DMS114 treated with DMSO at 0.1 percent for 48 hours (cell line): ENCODE results near the gene COL1A1.

Experiments
- DNase-seq: peaks from one replicate; lab custom pipeline; 2025; ENCODE audit not compliant: unreplicated experiment; lab: John Stamatoyannopoulos, UW

The COL1A1 gene

DNA sequence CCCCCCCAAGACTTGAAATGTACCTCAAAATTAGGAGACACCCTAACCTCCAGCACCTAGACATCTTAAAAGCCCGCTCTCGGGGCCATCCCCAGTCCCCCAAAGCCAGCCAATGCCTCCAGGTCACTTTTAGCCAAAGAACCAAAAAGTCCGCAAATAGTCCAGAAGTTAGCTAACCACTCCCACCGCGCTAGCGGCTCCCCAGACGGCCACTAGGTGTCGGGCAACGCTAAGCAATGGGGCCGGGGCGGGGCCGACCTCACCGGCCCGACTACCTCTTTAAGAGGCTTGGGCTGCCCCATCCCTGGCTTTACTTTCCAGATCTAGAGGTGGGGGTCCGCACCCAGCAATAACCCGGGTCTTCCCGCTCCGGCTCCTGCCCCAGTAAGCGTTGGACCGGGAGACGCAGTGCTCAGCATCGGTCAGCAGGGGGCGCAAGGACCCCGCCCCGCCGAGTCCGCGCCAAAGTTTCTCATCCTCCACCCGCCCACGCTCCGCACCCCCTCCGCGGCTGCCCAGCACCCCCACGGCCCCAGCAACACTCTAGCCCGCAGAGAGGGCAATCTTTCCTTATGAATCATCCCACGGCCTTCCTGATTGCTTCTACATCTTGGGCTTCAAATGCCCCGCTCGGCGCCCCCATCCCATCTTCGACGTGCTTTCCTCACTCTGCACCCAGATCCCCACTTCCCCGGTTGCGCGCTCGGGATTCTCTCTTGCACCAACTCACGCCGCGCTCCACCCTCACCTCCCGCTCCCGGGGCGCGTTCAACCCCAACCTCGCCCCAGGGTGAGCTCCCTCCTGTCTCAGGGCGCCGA, 765 bp downstream of the COL1A1 start:
- peak; percentile 74 for DNase-seq

DNA sequence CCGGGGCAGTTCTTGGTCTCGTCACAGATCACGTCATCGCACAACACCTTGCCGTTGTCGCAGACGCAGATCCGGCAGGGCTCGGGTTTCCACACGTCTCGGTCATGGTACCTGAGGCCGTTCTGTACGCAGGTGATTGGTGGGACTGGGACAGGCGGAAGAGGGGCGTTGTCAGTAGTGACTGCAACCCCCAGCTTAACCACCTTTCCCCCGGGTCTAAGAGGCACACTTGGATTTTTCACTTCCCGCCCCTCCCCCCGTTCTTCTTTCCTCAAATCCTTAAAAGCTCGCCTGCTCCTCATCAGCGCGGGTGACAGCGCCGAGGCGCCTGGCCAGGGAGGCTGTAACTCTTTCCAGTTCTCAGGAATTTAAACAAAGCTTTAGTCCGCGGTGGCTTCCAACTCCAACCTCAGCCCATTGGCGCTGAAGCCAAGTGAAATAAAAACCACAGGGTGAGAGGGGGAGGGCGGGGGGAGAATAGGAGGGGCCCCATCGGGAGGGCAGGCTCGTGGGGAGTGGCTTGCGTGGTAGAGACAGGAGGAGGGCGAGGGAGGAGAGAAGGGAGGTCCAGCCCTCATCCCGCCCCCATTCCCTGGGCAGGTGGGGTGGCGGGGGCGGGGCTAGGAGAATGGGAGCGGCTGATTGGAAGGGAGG, 1.5 kb downstream of the COL1A1 start:
- DNase-seq = peak; percentile 74

DNA sequence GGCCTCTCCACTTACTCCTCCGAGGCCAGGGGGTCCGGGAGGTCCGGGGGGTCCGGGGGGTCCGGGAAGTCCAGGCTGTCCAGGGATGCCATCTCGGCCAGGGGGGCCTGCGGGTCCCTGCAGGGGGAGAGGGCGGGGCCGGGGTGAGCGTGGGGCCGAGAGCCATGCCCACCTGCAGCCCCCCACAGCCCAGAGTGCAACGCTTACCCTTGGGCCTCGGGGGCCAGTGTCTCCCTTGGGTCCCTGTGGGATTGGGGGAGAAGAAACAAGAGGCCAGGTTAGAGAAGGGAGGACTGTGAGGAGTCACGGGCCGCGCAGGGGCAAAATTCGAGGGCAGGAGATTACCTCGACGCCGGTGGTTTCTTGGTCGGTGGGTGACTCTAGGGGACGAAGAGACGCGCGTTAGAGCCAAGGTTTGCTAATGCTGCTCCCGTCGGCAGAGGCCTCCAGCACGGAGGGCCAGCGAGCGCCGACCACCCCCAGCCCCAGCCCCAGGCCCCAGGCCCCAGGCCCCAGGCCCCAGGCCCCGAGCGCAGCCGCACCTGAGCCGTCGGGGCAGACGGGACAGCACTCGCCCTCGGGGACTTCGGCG, 2.1 kb downstream of the COL1A1 start:
- DNase-seq = no peak

DNA sequence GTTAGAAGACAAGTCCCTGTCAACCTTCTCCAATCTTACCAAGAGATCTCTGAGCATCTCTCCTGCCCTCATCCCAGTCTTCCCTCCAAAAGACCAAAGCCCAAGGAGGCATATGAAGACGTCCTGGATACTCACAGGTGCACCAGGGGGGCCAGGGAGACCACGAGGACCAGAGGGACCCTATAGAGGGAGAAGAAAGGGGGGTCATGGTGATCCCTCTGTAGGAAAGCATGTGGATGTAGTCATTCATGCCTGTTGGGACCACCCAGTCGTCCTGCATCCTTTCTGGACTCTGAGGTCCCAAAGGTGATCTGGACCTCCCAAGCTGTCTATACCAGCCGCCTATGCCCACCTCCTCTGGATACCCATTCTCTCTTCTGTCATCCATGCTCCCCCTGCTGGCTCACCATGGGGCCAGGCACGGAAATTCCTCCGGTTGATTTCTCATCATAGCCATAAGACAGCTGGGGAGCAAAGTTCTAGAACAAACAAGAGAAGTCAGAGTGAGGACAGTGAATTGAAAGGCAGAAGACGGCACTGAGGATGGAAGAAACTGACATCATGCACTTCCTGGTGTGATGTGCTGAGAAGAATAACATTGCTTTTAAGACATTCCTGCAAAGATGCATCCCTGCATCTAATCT, 3.3 kb downstream of the COL1A1 start:
- DNase-seq = peak; percentile 48

DNA sequence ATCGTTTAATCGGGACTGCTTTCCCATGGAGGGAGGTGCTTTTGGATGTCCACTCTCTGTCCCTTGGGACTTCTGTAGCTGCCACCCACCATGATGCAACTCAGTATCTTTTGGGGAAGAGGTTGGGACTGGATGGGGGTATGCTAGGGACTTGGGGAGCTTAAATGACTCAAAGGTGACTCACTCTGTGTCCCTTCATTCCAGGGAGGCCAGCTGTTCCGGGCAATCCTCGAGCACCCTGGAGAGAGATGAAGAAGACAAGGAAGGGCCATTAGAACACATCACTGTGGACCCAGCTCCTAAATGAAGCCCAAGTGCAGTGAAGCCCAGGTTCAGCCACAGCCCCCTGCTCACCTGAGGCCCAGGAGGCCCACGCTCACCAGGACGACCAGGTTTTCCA, 4.6 kb downstream of the COL1A1 start:
- DNase-seq = no peak

DNA sequence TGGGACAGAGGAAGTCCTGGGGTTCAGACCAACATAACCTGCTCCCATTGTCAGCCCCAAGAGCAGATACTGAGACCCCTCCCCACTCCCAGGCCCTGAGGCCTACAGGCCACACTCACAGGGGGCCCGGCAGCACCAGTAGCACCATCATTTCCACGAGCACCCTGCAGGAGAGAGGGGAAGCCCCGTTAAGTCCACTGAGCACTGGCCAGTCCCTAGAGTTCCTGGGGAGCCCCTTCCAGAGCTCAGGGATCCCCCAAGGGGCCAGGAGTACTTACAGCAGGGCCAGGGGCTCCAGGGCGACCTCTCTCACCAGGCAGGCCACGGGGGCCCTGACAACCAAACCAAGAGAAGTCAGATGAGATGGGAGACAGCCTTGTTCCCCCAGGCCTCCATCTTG, 5.4 kb downstream of the COL1A1 start:
- no peak for DNase-seq

DNA sequence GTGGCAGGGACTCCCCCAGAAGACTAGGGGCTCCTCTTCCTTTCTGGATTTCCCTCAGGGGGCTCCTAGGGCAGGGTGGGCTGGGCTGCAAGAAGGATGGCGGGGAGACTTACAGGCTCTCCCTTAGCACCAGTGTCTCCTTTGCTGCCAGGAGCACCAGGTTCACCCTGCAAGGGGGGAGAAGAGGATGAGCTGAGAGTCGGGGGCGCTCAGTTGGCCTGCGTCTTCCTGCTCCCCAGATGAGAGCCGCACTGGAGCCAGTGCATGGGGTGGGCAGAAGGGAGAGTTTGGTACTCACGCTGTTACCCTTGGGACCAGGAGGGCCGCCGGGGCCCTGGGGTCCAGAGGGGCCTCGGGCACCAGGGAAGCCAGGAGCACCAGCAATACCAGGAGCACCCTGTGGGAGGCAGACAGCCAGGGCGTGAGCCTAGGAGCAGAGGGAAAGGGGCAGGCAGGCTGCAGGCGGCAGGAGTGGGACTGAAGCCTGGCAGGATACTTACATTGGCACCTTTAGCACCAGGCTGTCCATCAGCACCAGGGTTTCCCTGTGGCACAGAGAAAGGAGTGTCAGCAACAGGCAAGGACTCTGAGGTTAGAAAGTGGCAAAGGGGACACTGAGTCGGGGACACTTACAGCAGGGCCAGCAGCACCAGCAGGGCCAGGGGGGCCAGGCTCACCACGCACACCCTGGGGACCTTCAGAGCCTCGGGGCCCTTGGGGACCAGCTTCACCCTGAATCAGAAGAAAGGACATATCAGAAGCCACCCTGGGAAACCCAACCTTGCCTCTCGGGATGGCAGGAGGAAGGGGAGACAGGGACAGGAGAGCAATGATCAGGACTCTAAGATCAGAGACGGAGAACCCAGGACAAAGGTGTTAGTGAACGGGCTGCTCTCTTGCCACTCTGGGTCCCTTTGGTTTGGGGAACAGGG, 6.2 kb downstream of the COL1A1 start:
- no peak for DNase-seq

DNA sequence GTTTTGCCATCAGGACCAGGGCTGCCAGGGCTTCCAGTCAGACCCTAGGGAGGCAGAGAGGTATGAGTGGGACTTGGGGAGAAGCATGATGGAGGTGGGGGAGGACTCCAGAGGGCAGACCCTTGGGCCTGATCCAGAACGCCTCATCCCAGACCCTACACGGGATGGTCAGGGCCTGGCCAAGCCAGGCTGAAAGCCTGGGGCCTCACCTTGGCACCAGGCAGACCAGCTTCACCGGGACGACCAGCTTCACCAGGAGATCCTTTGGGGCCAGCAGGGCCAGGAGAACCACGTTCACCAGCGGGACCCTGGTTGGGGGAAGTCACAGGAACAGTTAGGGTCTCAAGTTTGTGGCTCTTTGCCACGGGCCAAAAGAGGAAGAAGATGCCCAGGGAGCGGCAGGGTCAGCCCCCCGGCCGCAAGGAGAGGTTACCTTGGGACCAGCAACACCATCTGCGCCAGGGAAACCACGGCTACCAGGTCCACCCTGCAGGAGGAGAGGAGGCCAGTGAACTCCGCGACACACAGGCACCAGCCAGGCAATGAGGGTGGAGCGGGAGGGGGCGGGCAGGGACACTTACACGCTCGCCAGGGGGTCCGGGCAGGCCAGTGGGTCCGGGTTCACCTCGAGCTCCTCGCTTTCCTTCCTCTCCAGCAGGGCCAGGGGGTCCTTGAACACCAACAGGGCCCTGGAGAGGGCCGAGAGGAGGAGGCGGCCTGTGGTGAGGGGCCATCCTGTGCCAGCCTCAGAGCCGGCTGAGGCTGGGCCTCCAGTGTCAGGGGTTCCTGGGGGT, 7.1 kb downstream of the COL1A1 start:
- DNase-seq = no peak

DNA sequence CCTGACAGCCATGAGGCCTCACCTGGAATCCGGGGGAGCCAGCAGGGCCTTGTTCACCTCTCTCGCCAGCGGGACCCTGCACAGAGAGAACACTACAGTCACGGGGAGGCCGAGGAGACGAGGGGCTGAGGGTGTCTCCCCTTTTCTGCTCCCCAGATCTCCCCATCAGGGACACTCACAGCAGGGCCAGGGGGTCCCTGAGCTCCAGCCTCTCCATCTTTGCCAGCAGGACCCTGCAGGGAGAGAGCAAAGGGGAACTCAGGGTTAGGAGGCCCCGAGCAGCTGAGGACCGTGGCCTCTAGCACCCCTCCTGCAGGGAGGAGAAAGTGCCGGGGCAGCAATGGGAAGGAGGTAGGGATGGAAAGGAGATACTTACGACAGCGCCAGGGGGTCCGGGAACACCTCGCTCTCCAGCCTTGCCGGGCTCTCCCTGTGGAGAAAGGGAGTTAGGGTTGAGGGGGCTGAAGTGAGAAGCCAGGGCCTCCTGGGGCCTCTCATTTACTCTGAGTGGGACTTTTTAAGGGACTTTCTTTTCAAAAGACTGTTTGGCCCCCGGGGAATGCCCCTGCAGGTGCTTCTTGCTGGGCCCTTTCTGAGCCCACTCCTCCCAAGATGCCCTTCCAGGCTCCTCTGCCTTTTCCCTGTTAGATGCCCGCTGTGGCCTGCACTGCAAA, 8.7 kb downstream of the COL1A1 start:
- DNase-seq = no peak

DNA sequence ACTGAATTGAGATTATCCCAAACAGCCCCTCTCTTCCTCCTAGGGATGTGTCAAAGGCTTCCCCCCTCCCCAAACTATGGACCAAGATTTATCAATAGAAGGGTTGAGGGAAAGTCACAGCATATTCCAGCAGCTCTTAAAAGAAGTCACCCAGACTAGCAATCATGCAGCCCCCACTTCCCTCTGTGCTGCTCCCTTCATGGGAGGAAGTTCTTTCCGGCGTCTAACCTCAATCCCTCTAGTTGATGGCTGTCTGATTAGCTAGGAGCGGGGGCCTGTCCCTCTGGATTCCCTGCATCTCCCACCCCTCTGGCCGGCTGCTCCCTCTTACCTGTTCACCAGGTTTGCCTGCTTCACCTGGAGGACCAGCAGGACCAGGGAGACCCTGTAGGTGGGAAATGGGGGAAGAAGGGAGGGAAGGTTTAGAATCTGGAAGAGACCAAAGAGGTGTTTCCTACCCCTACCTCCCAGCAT, 9.2 kb downstream of the COL1A1 start:
- DNase-seq = no peak

DNA sequence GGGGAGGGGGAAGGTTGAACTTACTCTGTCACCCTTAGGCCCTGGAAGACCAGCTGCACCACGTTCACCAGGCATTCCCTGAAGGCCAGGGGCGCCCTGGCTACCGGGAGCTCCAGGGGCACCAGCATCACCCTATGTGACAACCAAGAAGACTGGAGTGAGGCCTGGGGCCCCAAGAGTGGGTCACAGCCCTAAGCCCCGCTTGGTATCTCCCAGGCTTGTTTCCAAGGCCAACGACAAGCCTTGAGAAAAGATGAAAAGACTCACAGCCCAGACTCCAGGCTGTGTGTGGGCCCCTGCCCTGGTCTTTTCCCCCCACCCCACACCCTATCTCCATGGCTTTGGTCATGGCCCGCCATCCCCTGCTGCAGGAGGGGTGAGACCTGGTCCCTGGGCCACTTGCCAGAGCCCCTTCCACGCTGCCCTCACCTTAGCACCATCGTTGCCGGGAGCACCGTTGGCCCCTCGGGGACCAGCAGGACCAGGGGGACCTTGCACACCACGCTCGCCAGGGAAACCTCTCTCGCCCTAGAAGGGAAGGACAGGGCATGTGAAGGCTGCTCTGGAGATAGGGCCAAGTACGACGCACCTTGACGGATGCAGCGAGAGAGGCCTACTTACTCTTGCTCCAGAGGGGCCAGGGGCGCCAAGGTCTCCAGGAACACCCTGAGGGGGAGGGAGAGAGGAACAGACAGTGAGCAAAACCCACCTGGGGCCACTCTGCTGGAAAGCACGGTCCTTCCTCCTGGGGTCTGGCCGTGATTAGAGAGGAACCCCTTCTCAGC, 9.9 kb downstream of the COL1A1 start:
- no peak for DNase-seq

DNA sequence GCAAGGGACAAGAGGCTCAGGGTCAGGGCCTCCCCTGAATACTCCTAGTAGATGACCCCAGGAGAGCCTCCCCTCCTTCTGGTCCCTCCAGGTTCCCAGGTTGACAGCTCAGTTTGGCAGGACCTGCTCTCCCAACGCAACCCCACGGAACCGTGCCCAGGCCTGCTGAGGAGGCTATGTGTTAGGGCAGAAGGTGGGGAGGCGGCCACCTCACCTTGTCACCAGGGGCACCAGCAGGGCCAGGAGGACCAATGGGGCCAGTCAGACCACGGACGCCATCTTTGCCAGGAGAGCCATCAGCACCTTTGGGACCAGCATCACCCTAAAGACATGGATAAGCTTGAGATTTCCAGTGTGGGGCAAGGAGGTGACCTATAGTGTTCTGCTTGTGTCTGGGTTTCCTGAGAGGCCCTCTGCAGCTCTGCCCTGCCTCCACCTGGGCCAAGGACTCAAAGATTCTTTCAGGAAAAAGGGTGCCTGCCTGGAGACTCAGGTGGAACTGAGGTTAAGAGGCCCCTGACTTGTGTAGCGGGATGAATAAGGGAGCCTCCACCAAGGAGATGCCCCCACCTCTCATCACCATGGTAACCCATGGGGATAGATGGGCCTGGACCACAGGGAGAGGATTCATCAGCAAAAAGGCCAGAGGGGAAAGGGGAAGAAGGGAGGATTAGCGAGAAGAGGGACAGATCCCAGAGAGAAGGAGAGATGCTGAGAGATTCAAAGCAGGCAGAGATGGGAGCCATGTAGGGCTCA, 10.7 kb downstream of the COL1A1 start:
- DNase-seq = no peak

DNA sequence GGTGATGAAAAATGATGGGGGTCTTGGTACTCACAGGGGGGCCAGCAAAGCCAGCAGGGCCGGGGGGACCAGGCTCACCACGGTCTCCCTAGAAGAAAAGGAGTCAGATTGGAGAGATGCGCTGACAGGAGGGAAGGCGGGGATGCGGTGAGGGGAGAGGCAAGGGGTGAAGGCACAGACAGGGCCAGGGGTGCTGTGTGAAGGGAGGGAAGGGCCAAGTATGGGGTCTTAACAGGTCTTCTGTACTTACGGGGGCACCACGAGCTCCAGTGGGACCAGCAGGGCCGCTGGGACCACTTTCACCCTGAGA, 11.2 kb downstream of the COL1A1 start:
- DNase-seq = no peak

DNA sequence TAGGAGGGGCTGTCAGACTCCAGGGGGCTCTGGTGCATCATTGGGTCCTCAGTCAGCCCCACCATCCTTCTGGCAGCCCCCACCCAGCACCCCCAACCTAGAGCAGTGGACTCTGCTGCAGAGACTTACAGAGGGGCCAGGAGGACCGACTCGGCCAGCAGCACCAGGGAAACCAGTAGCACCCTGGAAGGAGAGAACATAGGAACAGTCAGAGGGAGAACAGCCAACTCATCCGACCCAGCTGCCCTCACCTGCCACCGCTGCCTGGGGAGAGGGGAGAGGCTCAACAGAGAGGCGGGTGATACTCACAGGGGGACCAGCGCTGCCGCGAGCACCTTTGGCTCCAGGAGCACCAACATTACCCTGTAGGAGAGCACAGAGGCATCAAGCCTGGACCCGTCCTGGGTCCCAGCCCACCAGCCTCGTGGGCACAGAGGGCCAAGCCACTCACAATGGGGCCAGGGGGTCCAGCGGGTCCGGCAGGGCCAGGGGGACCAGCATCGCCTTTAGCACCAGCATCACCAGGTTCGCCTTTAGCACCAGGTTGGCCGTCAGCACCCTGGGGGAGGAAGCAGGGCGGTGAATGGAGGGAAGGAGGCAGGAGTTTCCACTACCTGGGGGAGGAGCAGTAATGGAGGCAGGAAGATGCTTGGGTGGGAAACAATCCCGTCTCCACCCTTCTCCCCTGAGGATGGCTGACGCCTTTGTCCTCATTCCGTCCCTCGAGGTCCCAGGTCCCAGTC, 11.7 kb downstream of the COL1A1 start:
- DNase-seq = no peak

DNA sequence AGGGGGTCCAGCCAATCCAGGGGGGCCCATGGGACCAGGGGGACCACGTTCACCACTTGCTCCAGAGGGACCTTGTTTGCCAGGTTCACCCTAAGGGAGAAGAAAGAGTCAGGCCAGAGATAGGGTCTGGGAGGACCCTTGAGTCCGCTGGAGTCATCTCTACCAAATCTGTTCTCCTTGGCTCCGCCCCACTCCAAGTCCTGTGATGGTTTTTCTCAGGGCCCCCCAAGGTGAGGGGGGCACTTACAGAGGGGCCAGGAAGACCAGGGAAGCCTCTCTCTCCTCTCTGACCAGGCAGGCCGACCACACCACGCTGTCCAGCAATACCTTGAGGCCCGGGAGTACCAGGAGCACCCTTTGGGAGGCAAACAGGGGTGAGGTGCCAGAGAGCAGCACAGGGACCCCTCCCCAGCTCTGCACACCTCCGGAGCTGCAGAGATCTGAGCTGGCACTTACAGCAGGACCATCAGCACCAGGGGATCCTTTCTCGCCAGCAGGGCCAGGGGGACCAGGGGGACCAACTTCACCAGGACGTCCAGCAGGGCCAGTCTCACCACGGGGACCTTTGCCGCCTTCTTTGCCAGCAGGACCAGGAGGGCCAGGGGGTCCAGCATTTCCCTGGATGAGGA, 12.4 kb downstream of the COL1A1 start:
- no peak for DNase-seq

DNA sequence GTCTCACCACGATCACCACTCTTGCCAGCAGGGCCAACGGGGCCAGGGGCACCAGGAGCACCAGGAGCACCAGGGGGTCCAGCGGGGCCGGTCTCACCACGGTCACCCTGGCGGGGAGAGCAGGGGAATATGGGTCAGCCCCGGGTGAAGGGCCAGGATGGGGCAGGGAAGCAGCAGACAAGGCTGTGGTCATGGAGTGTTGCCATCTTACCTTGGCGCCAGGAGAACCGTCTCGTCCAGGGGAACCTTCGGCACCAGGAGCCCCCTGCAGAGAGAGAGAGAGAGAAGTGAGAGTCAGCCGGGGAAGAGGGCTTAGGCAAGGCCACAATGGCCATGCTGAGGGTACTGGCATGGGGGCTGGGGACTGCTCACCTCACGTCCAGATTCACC, 12.9 kb downstream of the COL1A1 start:
- no peak for DNase-seq
